Measurements from ENCODE around the gene KCNK17. TPM values are rescaled to one million over a fixed set of nuclear protein-coding genes. Genes with fewer than 3 reads are reported as not detected.

KCNK17 gene
- total and polyA plus RNA-seq, 9 of the 15 experiments (the other 6 are each of a cell fraction or from before 2014, with no cell fraction given): not detected

- Histone ChIP-seq H2AFZ (ENCODE audit: low read depth, low read length) (no peak overlapping the region), H3K9me1 (ENCODE audit: control insufficient read depth, insufficient read depth, low read length) (no peaks in the 10 kb centered on the region), H3K27me3 (ENCODE audit: control insufficient read depth in 2 of 2, insufficient read depth in 2 of 2, low read length in 2 of 2) (peaks cover 23 to 51% of the 10 kb centered on the region in 2 experiments; a peak in 4 of 5 replicates), H3K79me2 (ENCODE audit: control insufficient read depth, insufficient read depth, low read length) (no peaks in the 10 kb centered on the region), H3K27ac (ENCODE audit: extremely low read depth, low read depth, low read length) (no peak overlapping the region), H3K4me2 (ENCODE audit: insufficient read depth, low read length) (no peak overlapping the region), H3K4me3 (no peak overlapping the region), H3K36me3 (ENCODE audit: control insufficient read depth, insufficient read depth, low read length) (no peaks in the 10 kb centered on the region), H3K9ac (ENCODE audit: insufficient read depth in 1 of 2, low read depth in 2 of 2, low read length in 2 of 2) (no peak overlapping the region), H4K20me1 (replicated peaks; ENCODE audit: control insufficient read depth, insufficient read depth, low read length) (no peaks in the 10 kb centered on the region; the same call in 1 of the 2 replicates), H3K4me1 (replicated peaks in 1 of 2; ENCODE audit: control insufficient read depth in 2 of 2, insufficient read depth in 2 of 2, low read length in 2 of 2) (no peaks in the 10 kb centered on the region), H3K9me3 (replicated peaks; ENCODE audit: control insufficient read depth, insufficient read depth, low read depth, low read length) (no peaks in the 10 kb centered on the region)
- 0% methylated on average over 3 of the region's 3 CpGs for WGBS (ENCODE audit: insufficient coverage, low coverage, missing lambda C conversion rate)
- FAIRE-seq (no peak), ATAC-seq (no peak), DNase-seq (ENCODE audit: extremely low read depth in 1 of 4, low spot score in 3 of 4) (no peak)
- intact Hi-C loops (cut with micrococcal nuclease) (no loop called here), in situ Hi-C loops (cut with MboI) (no loop called here)
- no TSS peak for BruUV-seq (replicated peaks)
- TF ChIP-seq MITF (IDR thresholded peaks at IDR 0.05) (no peak), CREBBP (IDR thresholded peaks at IDR 0.05; ENCODE audit: low read depth, low read length) (no peak), ZNF282 (CRISPR knock-in tag; IDR thresholded peaks at IDR 0.05) (no peak), ZKSCAN1 (IDR thresholded peaks at IDR 0.05; ENCODE audit: low read depth, low read length) (no peak), ZBTB1 (CRISPR knock-in tag; IDR thresholded peaks at IDR 0.05; ENCODE audit: borderline replicate concordance, low read depth) (no peak), SRSF9 (IDR thresholded peaks at IDR 0.05; ENCODE audit: borderline replicate concordance, low read depth, low read length) (no peak), HCFC1 (IDR thresholded peaks at IDR 0.05; ENCODE audit: low read depth, low read length) (no peak)
- ChIA-PET POLR2A (no interaction called here), CTCF (ENCODE audit: low intra/inter-chr PET ratio) (no interaction called here)
Measured at GRCh38 chr6:39330476-39330875, 16.3 kb upstream of the KCNK17 start.

Data from K562 (cell line).